SW480 (cell line): ENCODE measurements around the gene MCM3.

Source experiments
- DNase-seq: peaks from one replicate; pipeline ENCODE4 v3.0.0-alpha.2; 2016; ENCODE audit warnings: low spot score

Gene MCM3

DNA sequence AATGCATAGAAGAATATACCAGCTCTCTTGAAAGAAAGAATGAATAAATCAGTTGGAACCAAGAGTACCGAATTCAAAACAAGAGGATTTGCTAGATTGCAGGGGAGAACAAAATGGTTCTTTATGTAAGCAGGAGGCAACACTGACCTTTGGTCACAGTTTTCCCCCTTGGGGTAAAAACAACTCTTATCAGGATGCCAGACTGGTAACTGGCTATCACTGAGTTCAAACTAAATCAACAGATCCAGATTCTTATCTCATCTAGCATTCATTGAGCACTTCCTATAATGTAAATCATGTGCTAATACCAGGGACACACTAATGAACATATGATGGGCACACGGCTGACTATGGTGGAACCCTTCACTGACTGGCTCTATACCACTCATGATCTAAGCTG, 35.5 kb downstream of the MCM3 start:
- no peak for DNase-seq

DNA sequence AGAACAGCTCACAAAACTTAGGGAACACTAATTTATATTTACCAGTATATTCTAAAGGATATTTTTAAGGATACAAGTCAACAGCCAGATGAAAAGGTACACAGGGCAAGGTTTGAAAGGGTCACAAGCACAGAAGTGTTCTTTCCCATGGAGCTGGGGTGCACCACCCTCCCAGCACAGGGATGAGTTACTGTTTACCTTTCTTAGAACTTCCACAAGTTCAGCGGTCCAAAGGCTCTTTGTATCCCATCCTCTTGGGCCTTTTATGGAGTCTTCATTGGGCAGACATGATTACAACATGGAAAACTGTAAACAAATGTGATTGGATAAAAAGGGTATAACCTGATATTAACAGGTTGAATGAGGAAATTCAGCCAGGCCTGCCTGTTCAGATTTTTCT, 39.1 kb downstream of the MCM3 start:
- DNase-seq = no peak

DNA sequence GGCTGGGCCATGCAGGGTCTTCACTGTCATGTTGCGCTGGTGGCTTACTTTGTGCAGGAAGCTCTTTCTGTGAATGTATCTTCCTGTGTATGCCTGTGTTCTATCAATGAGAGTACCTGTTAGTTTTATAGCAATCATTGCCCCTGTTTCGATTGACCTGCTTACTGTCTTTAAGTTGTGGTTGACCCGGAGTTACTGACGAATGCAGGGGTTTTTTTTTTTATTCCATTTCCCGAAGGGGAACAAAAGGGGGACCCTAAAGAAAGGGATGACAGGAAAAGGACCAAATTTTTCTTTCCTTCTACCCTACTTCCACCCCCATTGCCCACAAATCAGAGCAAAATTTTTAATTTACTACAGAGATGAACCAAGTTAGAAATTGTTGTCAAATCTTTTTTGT, 40.1 kb downstream of the MCM3 start, which contains the start of gene IL17F:
Gene IL17F (minus strand): TSS at position 101 of the 400 bp plus-strand sequence. CDS start 71 bp downstream, at position 30.
- no peak for DNase-seq

DNA sequence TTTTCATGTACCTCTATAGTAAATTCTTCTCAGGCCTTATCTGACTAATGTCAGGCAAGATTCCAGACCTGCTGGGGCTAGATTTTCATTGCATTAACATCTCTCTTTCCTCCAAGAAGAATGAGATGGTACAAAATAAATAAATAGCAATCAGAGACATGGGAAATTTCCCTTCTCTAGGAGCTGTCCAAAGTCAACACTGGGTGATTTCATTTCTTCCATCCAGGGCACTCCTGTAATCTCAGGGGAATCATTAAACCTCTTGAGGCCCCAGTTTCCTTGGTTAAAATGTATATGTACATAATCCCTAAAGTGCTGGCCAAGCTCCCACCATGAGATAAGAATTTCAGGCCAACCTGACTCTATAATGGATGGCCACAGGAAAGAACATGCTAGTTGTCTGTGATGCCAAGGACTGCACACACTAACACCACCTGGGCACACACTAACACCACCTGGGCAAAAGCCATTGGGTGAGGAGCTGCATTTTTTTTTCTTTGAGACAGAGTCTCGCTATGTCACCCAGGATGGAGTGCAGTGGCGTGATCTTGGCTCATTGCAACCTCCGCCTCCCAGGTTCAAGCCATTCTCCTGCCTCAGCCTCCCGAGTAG, 41.2 kb downstream of the MCM3 start:
- no peak for DNase-seq

DNA sequence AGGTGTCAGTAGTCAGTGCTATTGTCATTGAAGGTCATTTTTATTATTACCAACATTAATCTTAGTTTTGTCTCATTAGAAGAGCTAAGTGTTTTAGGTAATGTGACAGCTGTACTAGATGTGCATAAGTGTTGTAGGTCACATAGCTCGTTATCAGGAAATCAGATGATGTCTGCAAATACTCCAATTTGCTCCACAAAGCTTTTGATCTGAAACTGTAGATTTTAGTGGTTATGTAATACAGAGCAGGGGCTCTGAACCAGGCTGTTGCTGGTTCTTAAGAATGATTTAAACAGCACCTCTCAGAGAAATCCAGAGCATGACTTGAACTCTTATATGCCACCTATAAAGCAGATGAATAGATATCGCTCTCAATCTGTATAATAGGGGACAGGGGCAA, 42.7 kb downstream of the MCM3 start:
- no peak for DNase-seq

- DNase-seq = peak; percentile 72
Measured at GRCh38 chr6:52233975-52234823, 50.3 kb downstream of the MCM3 start.

GRCh38 chr6:52233005-52233404, 51.5 kb downstream of the MCM3 start:
- DNase-seq = no peak

- peak; percentile 85 for DNase-seq
Measured at GRCh38 chr6:52231406-52232127, 53.0 kb downstream of the MCM3 start.

DNA sequence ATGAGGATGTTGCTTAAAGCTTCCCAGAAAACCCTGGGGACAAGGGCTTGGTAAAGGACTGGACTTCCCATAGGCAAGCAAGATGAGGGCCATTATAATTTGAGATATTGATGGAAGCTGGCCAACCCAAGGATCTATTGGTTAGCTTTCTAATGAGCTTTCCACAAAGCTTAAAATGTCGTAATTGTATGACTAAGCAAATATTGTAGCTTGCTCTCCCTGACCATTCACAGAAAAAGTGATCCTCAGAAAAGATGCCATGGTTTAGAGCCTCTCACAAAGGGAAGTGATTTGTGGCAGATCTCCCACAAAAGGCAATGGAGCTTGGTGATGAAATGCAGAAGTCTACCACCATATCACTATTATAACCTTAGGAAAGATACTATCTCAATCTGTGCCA, 53.9 kb downstream of the MCM3 start:
- no peak for DNase-seq

DNA sequence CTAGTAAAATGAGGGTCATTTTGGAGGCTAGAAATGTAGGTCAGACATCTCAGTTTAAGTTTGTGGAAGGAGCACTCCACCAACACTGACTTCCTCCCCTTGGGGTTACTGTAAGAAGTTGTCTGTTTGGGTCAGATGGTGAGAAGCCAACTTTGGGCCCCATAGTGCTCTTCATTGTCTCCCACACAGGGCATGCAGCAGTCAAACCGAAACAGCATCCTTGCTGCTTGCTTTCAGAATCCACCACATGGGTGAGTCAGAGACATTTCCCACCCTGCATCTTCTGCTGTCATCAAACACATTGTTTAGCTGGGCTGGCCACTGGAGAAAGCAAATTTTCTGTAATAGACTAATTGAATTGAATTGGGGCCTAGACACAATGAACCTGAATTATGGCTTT, 57.0 kb downstream of the MCM3 start:
- DNase-seq = no peak

DNA sequence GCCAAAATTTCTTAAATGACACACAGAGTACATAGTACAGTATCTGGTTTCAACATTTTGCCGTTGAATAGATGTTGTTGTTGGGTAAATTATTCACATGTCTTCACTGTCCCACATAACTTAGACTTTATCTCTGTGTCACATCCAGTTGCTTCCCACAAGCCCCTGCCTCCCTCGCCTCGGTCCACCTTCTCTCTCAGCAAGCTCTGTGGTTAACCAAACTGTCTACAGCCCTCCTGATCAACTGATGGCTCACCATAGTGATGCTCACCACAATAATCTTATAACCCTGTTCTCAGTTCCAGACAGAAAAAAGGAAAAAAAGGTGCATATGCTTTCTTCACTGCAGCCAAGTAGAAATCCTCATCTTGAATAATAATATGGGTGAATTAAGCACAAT, 63.2 kb downstream of the MCM3 start:
- DNase-seq = no peak

GRCh38 chr6:52217761-52218160, 66.8 kb downstream of the MCM3 start:
- no peak for DNase-seq

DNA sequence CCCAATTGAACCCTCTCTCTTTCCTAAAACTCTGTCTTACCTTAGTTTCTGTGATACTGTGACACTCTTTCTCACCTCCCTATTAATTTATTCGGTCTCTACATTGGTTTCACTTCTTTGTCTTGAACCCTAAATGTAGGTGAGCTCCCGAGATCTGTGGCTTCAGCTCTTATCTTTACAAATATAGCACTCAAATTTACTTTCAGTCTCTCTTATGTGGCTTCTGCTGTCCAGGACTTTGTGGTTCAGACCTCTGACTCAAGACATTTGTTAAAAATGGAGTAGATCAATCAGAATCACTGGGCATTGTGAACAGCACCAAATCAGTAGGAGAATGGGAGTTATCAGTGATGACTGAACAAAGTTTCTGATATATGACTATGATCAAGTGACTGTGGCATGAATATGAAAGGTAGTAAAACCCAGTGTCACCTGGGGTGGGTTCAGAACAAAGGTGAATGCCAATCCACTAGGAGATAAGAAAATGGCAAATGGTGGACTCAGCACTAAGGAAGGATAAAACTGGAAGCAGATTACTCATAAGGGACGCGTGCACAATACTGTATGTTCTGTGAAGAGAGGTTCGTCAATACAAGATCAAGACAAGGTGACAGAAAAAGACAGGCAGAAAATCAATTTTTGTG, 67.5 kb downstream of the MCM3 start:
- DNase-seq = no peak

- no peak for DNase-seq
Measured at GRCh38 chr6:52215787-52216186, 68.8 kb downstream of the MCM3 start.
